SU-DHL-6 (cell line): ENCODE measurements around the gene TGFB2.

Source experiments
- H2AFZ ChIP-seq: fragments of 200-600 bp; sonication (generic); 2 replicates; pipeline ENCODE4 v1.6.1; 2014; ENCODE audit warnings: low read depth, mild to moderate bottlenecking, moderate library complexity, mixed read lengths, antibody characterized with exemption, low read length; ENCODE audit not compliant: severe bottlenecking
- H3F3A ChIP-seq: fragments of 200-600 bp; shearing (Covaris generic); 2 replicates; pipeline ENCODE4 v1.6.0; 2016; ENCODE audit warnings: antibody characterized with exemption, mild to moderate bottlenecking; ENCODE audit not compliant: insufficient read depth
- H3K27ac ChIP-seq: fragments of 200-600 bp; sonication (generic); 2 replicates; pipeline ENCODE4 v1.5.1; 2016; ENCODE audit warnings: low read depth, mild to moderate bottlenecking, low read length, moderate library complexity, mixed read lengths
- H3K27me3 ChIP-seq: fragments of 200-600 bp; sonication (generic), shearing (Covaris generic); 2 replicates; pipeline ENCODE4 v1.6.0; 2014; ENCODE audit warnings: mild to moderate bottlenecking, low read length
- H3K36me3 ChIP-seq: fragments of 200-600 bp; sonication (generic); 2 replicates; pipeline ENCODE4 v1.6.1; 2014; ENCODE audit warnings: mild to moderate bottlenecking, low read length, mixed read lengths
- H3K4me2 ChIP-seq: fragments of 300-600, 200-600 bp; shearing (Covaris generic), sonication (generic); 2 replicates; pipeline ENCODE4 v1.6.0; 2014; ENCODE audit warnings: low read length, low read depth, mild to moderate bottlenecking; ENCODE audit not compliant: poor library complexity, severe bottlenecking
- H3K4me3 ChIP-seq: fragments of 200-600 bp; sonication (generic); 2 replicates; pipeline ENCODE4 v1.5.1; 2014; ENCODE audit warnings: antibody characterized with exemption, low read length, mild to moderate bottlenecking, mixed read lengths; ENCODE audit not compliant: insufficient read depth, poor library complexity, severe bottlenecking
- H3K79me2 ChIP-seq: fragments of 200-600 bp; sonication (generic); 2 replicates; pipeline ENCODE4 v1.6.1; 2014; ENCODE audit warnings: mild to moderate bottlenecking, low read length, moderate library complexity; ENCODE audit not compliant: insufficient read depth
- H3K9ac ChIP-seq: fragments of 200-600 bp; sonication (generic); 2 replicates; pipeline ENCODE4 v1.7.0; 2014; ENCODE audit warnings: mild to moderate bottlenecking, low read length
- H3K9me2 ChIP-seq: fragments of 200-600 bp; sonication (generic); replicated peaks from 2 replicates; pipeline ENCODE4 v1.6.1; 2014; ENCODE audit warnings: low read length; ENCODE audit not compliant: insufficient read depth
- H3K9me3 ChIP-seq: fragments of 200-600 bp; sonication (generic); 2 replicates; pipeline ENCODE4 v1.6.1; 2014; ENCODE audit warnings: low read length, mixed read lengths; ENCODE audit not compliant: insufficient read depth
- H4K20me1 ChIP-seq: fragments of 200-600 bp; sonication (generic); 2 replicates; pipeline ENCODE4 v1.6.1; 2014; ENCODE audit warnings: low read depth, mild to moderate bottlenecking, antibody characterized with exemption, low read length, moderate library complexity, mixed read lengths
- EZH2phosphoT487 ChIP-seq: fragments of 200-600 bp; sonication (generic), shearing (Covaris generic); conservative IDR thresholded peaks from 2 replicates; pipeline ENCODE4 v1.6.1; 2018; ENCODE audit warnings: mild to moderate bottlenecking, antibody characterized with exemption, low read length, moderate library complexity, mixed read lengths
- TF ChIP-seq, protein P1 (sequence below): fragments of 200-600 bp; sonication (generic); IDR thresholded peaks from one replicate; pipeline ENCODE4 v1.5.1; 2017; ENCODE audit warnings: antibody characterized with exemption, mild to moderate bottlenecking, low read length, moderate library complexity; ENCODE audit not compliant: insufficient read depth, poor library complexity, severe bottlenecking

Gene TGFB2

GRCh38 chr1:218466341-218467010 is 121.3 kb downstream of the TGFB2 start:
- TF ChIP-seq, protein P1, sequence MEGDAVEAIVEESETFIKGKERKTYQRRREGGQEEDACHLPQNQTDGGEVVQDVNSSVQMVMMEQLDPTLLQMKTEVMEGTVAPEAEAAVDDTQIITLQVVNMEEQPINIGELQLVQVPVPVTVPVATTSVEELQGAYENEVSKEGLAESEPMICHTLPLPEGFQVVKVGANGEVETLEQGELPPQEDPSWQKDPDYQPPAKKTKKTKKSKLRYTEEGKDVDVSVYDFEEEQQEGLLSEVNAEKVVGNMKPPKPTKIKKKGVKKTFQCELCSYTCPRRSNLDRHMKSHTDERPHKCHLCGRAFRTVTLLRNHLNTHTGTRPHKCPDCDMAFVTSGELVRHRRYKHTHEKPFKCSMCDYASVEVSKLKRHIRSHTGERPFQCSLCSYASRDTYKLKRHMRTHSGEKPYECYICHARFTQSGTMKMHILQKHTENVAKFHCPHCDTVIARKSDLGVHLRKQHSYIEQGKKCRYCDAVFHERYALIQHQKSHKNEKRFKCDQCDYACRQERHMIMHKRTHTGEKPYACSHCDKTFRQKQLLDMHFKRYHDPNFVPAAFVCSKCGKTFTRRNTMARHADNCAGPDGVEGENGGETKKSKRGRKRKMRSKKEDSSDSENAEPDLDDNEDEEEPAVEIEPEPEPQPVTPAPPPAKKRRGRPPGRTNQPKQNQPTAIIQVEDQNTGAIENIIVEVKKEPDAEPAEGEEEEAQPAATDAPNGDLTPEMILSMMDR: no peak
- no peak for TF ChIP-seq EZH2phosphoT487
- Histone ChIP-seq H3K4me3 (no peak overlapping the region), H3F3A (no peaks in the 10 kb centered on the region), H3K9ac (no peak overlapping the region), H3K27me3 (no peaks in the 10 kb centered on the region), H3K9me2 (no peaks in the 10 kb centered on the region), H3K27ac (no peak overlapping the region), H3K36me3 (no peaks in the 10 kb centered on the region), H3K4me2 (no peak overlapping the region), H2AFZ (no peak overlapping the region), H3K79me2 (no peaks in the 10 kb centered on the region), H4K20me1 (no peaks in the 10 kb centered on the region), H3K9me3 (no peaks in the 10 kb centered on the region)

GRCh38 chr1:218467101-218468072 is 122.3 kb downstream of the TGFB2 start:
- H3K9me3 ChIP-seq: no peaks in the 10 kb centered on the region
- TF ChIP-seq, protein P1: no peak
- TF ChIP-seq EZH2phosphoT487: no peak
- no peak overlapping the region for H3K4me2 ChIP-seq
- H3K9ac ChIP-seq: no peak overlapping the region
- H3K79me2 ChIP-seq: no peaks in the 10 kb centered on the region
- no peak overlapping the region for H2AFZ ChIP-seq
- H3K36me3 ChIP-seq: no peaks in the 10 kb centered on the region
- no peak overlapping the region for H3K27ac ChIP-seq
- H3F3A ChIP-seq: no peaks in the 10 kb centered on the region
- no peak overlapping the region for H3K4me3 ChIP-seq
- no peaks in the 10 kb centered on the region for H3K27me3 ChIP-seq
- no peaks in the 10 kb centered on the region for H3K9me2 ChIP-seq
- no peaks in the 10 kb centered on the region for H4K20me1 ChIP-seq

DNA sequence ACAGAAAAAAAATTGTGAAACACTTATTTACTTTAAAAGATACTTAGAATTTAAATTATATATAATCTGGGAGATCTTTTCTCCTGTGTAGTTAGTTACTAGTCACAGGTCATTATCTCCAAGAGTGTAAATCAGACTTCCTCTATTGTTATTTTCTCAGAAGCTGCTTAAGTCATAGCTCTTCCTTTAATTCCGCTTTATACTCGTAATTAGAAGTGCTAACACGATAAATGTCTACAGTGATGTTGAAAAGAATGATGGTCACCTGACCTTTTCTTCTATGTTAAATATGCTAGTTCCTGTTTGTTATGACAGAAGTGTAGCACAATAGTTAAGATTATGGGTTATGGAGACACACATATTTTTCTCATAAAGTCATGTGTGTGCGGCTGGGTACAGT is 123.6 kb downstream of the TGFB2 start:
- Histone ChIP-seq H3F3A (no peaks in the 10 kb centered on the region), H3K9me3 (no peaks in the 10 kb centered on the region), H3K9me2 (no peaks in the 10 kb centered on the region), H3K4me3 (no peak overlapping the region), H3K27ac (no peak overlapping the region), H3K4me2 (no peak overlapping the region), H4K20me1 (no peaks in the 10 kb centered on the region), H3K27me3 (no peaks in the 10 kb centered on the region), H2AFZ (no peak overlapping the region), H3K36me3 (no peaks in the 10 kb centered on the region), H3K79me2 (no peaks in the 10 kb centered on the region), H3K9ac (no peak overlapping the region)
- TF ChIP-seq EZH2phosphoT487: no peak
- TF ChIP-seq, protein P1: no peak
